Trophoblast cell (in vitro differentiated cells and primary cell): ENCODE data around the gene MT1B.
A peak's percentile ranks its signal among the peaks of the same experiment; 100 is the strongest.
"Not testable (repeated sequence)": the region's sequence is repeated elsewhere in the genome, so short reads cannot be mapped to it uniquely, and the experiment has no call there.

Experiments
- DNase-seq, 2 donors: peaks; one replicate each; pipeline ENCODE4 v3.0.0-alpha.2; 2016
- H2AFZ ChIP-seq: 2 replicates; pipeline ENCODE4 v1.6.1; 2013; ENCODE audit warnings: low read length, moderate library complexity, mild to moderate bottlenecking; ENCODE audit not compliant: insufficient read depth, poor library complexity
- H2AK5ac ChIP-seq: 2 replicates; pipeline ENCODE4 v1.6.1; 2013; ENCODE audit warnings: mild to moderate bottlenecking, low read length
- H2BK120ac ChIP-seq: 2 replicates; pipeline ENCODE4 v1.6.1; 2013; ENCODE audit warnings: low read length, mild to moderate bottlenecking, moderate library complexity; ENCODE audit not compliant: insufficient read depth, poor library complexity
- H2BK12ac ChIP-seq: 2 replicates; pipeline ENCODE4 v1.6.1; 2013; ENCODE audit warnings: mild to moderate bottlenecking, low read length, moderate library complexity
- H2BK5ac ChIP-seq: 2 replicates; pipeline ENCODE4 v1.6.1; 2013; ENCODE audit warnings: low read length, low read depth, moderate library complexity, mild to moderate bottlenecking; ENCODE audit not compliant: poor library complexity
- H3K14ac ChIP-seq: 2 replicates; pipeline ENCODE4 v1.6.1; 2013; ENCODE audit warnings: mild to moderate bottlenecking, low read length
- H3K18ac ChIP-seq: 2 replicates; pipeline ENCODE4 v1.6.1; 2013; ENCODE audit warnings: mild to moderate bottlenecking, low read length
- H3K23ac ChIP-seq: 2 replicates; pipeline ENCODE4 v1.6.1; 2013; ENCODE audit warnings: low read length
- H3K27ac ChIP-seq: 2 replicates; pipeline ENCODE4 v1.5.1; 2013; ENCODE audit warnings: low read depth, mild to moderate bottlenecking, inconsistent platforms, low read length, moderate library complexity
- H3K27me3 ChIP-seq: 2 replicates; pipeline ENCODE4 v1.6.1; 2013; ENCODE audit warnings: inconsistent platforms, mild to moderate bottlenecking, low read length, moderate library complexity; ENCODE audit not compliant: insufficient read depth
- H3K36me3 ChIP-seq, 2 experiments: 1 replicate in 1 of 2; 2 replicates in 1 of 2; pipeline ENCODE4 v1.6.1; 2013; ENCODE audit warnings: low read length in 2 of 2, mild to moderate bottlenecking in 2 of 2, moderate library complexity in 1 of 2; ENCODE audit not compliant: insufficient read depth in 2 of 2, control insufficient read depth in 1 of 2
- H3K4ac ChIP-seq: 2 replicates; pipeline ENCODE4 v1.6.1; 2013; ENCODE audit warnings: low read depth, mild to moderate bottlenecking, low read length, moderate library complexity
- H3K4me1 ChIP-seq, 2 experiments: 1 replicate in 1 of 2; 2 replicates in 1 of 2; pipeline ENCODE4 v1.6.1; 2013; ENCODE audit warnings: low read length in 2 of 2, mild to moderate bottlenecking in 2 of 2, moderate library complexity in 1 of 2; ENCODE audit not compliant: insufficient read depth in 2 of 2, control insufficient read depth in 1 of 2
- H3K4me2 ChIP-seq: 2 replicates; pipeline ENCODE4 v1.6.1; 2013; ENCODE audit warnings: inconsistent platforms, mild to moderate bottlenecking, low read length, moderate library complexity
- H3K4me3 ChIP-seq: 2 replicates; pipeline ENCODE4 v1.5.1; 2013; ENCODE audit warnings: mild to moderate bottlenecking, low read depth, low read length, inconsistent platforms
- H3K79me1 ChIP-seq: one replicate; pipeline ENCODE4 v1.6.1; 2013; ENCODE audit warnings: low read length
- H3K79me2 ChIP-seq: 2 replicates; pipeline ENCODE4 v1.6.1; 2013; ENCODE audit warnings: low read length, mild to moderate bottlenecking; ENCODE audit not compliant: control insufficient read depth, insufficient read depth, poor library complexity
- H3K9ac ChIP-seq: 2 replicates; pipeline ENCODE4 v1.6.1; 2013; ENCODE audit warnings: mild to moderate bottlenecking, low read length
- H3K9me3 ChIP-seq: 2 replicates; pipeline ENCODE4 v1.6.1; 2013; ENCODE audit warnings: low read depth, mild to moderate bottlenecking, control low read depth, inconsistent platforms, low read length; ENCODE audit not compliant: insufficient read depth
- H4K12ac ChIP-seq: 2 replicates; pipeline ENCODE4 v1.6.1; 2013; ENCODE audit warnings: low read depth, mild to moderate bottlenecking, low read length, moderate library complexity
- H4K8ac ChIP-seq: 2 replicates; pipeline ENCODE4 v1.6.1; 2013; ENCODE audit warnings: low read depth, mild to moderate bottlenecking, low read length, moderate library complexity
- H4K91ac ChIP-seq: one replicate; pipeline ENCODE4 v1.6.1; 2013; ENCODE audit warnings: low read depth, mild to moderate bottlenecking, low read length, moderate library complexity
- WGBS: extraction: QIAGEN DNeasy Blood & Tissue Kit; methylation state at CpG from one replicate; pipeline ENCODE4 v1.1.7; 2013; ENCODE audit warnings: missing lambda C conversion rate; ENCODE audit not compliant: insufficient read length, insufficient coverage; ENCODE audit errors: extremely low coverage; 5-methylcytosine and 5-hydroxymethylcytosine counted together

MT1B gene

GRCh38 chr16:56620339-56620897 is 31.3 kb upstream of the MT1B start:
- H2BK5ac ChIP-seq = no peak overlapping the region
- H3K79me2 ChIP-seq = no peaks in the 10 kb centered on the region
- H2BK120ac ChIP-seq = no peak overlapping the region
- peaks cover 4 to 9% of the 10 kb centered on the region in 2 experiments for H3K4me1 ChIP-seq
- DNase-seq = no peak
- H4K8ac ChIP-seq = no peak overlapping the region
- H3K9ac ChIP-seq = peak overlapping the region; percentile 38
- WGBS = no CpG with 5 or more reads among the region's 8 CpGs
- peaks cover 12% of the 10 kb centered on the region for H3K9me3 ChIP-seq
- H3K79me1 ChIP-seq = no peaks in the 10 kb centered on the region
- H2AK5ac ChIP-seq = no peak overlapping the region
- no peak overlapping the region for H3K4me2 ChIP-seq
- H2BK12ac ChIP-seq = no peak overlapping the region
- no peak overlapping the region for H3K14ac ChIP-seq
- H3K18ac ChIP-seq = no peak overlapping the region
- no peak overlapping the region for H3K27ac ChIP-seq
- no peak overlapping the region for H3K23ac ChIP-seq
- peaks cover 37% of the 10 kb centered on the region for H3K27me3 ChIP-seq
- H2AFZ ChIP-seq = no peak overlapping the region
- no peak overlapping the region for H4K12ac ChIP-seq
- H4K91ac ChIP-seq = no peak overlapping the region
- H3K4ac ChIP-seq = no peak overlapping the region
- H3K4me3 ChIP-seq = no peak overlapping the region
- no peaks in the 10 kb centered on the region for H3K36me3 ChIP-seq

- H3K36me3 ChIP-seq, H3K14ac ChIP-seq, H3K4ac ChIP-seq, H3K79me1 ChIP-seq, H2BK120ac ChIP-seq, H4K12ac ChIP-seq, H3K4me2 ChIP-seq, H2BK5ac ChIP-seq, H3K79me2 ChIP-seq, H2AFZ ChIP-seq, H4K91ac ChIP-seq, DNase-seq, H3K9ac ChIP-seq, H3K18ac ChIP-seq, H3K23ac ChIP-seq, H3K4me3 ChIP-seq, H4K8ac ChIP-seq, H2AK5ac ChIP-seq, H3K27ac ChIP-seq, H2BK12ac ChIP-seq: not testable (repeated sequence)
- H3K9me3 ChIP-seq = peaks cover 15% of the 10 kb centered on the region
- H3K4me1 ChIP-seq = peaks cover 9 to 17% of the 10 kb centered on the region in 2 experiments
- H3K27me3 ChIP-seq = peaks cover 41% of the 10 kb centered on the region
- WGBS = no CpG with 5 or more reads among the region's 4 CpGs
Observed at GRCh38 chr16:56621665-56622445, 29.8 kb upstream of the MT1B start.

GRCh38 chr16:56623184-56623583 is 28.5 kb upstream of the MT1B start:
- not testable (repeated sequence) for H3K23ac ChIP-seq, H3K14ac ChIP-seq, H4K12ac ChIP-seq, H4K91ac ChIP-seq, H3K9ac ChIP-seq, H3K4me2 ChIP-seq, H3K18ac ChIP-seq, H3K79me2 ChIP-seq, H2AK5ac ChIP-seq, H3K27ac ChIP-seq, H2BK120ac ChIP-seq, H4K8ac ChIP-seq, H3K4ac ChIP-seq, DNase-seq, H3K4me3 ChIP-seq, H3K36me3 ChIP-seq, H2AFZ ChIP-seq, H2BK5ac ChIP-seq, H3K79me1 ChIP-seq, H2BK12ac ChIP-seq
- Histone ChIP-seq H3K9me3 (peaks cover 13% of the 10 kb centered on the region), H3K27me3 (peaks cover 28% of the 10 kb centered on the region), H3K4me1 (peaks cover 9 to 13% of the 10 kb centered on the region in 2 experiments)
- WGBS = no CpG with 5 or more reads among the region's 5 CpGs

- Histone ChIP-seq H2BK5ac (no peak overlapping the region), H2AFZ (no peak overlapping the region), H4K91ac (no peak overlapping the region), H3K4ac (no peak overlapping the region), H2BK12ac (no peak overlapping the region), H3K9ac (no peak overlapping the region), H3K79me1 (peaks cover 1% of the 10 kb centered on the region), H3K23ac (no peak overlapping the region), H3K27me3 (peaks cover 23% of the 10 kb centered on the region), H3K79me2 (no peaks in the 10 kb centered on the region), H3K9me3 (peaks cover 13% of the 10 kb centered on the region), H3K27ac (no peak overlapping the region), H4K12ac (no peak overlapping the region), H3K18ac (no peak overlapping the region), H3K4me2 (no peak overlapping the region), H3K4me3 (no peak overlapping the region), H3K14ac (no peak overlapping the region), H2AK5ac (no peak overlapping the region), H4K8ac (no peak overlapping the region), H3K36me3 (no peaks in the 10 kb centered on the region), H3K4me1 (peaks cover 9 to 14% of the 10 kb centered on the region in 2 experiments), H2BK120ac (no peak overlapping the region)
- no peak for DNase-seq
- no CpG with 5 or more reads among the region's 2 CpGs for WGBS
Observed at GRCh38 chr16:56623637-56624036, 28.0 kb upstream of the MT1B start.
